DOHH2 (cell line): Measurements from ENCODE around the gene SLC39A5.

ENCODE experiments used
- H3F3A ChIP-seq: fragments of 200-600 bp; sonication (generic), shearing (Covaris generic); 2 replicates; pipeline ENCODE4 v1.6.0; 2016; ENCODE audit warnings: antibody characterized with exemption, mild to moderate bottlenecking; ENCODE audit not compliant: control insufficient read depth, insufficient read depth
- H3K27ac ChIP-seq: fragments of 200-600 bp; sonication (generic); 2 replicates; pipeline ENCODE4 v1.5.1; 2014; ENCODE audit warnings: low read depth, mild to moderate bottlenecking, low read length, moderate library complexity
- H3K27me3 ChIP-seq: fragments of 200-600 bp; sonication (generic); 2 replicates; pipeline ENCODE4 v1.6.1; 2014; ENCODE audit warnings: mild to moderate bottlenecking, low read length, mixed read lengths; ENCODE audit not compliant: control insufficient read depth
- H3K36me3 ChIP-seq: fragments of 200-600 bp; sonication (generic); 2 replicates; pipeline ENCODE4 v1.6.1; 2014; ENCODE audit warnings: mild to moderate bottlenecking, low read length, moderate library complexity, mixed read lengths; ENCODE audit not compliant: control insufficient read depth
- H3K4me1 ChIP-seq: fragments of 200-600 bp; sonication (generic); 2 replicates; pipeline ENCODE4 v1.6.1; 2014; ENCODE audit warnings: mild to moderate bottlenecking, low read length, mixed read lengths; ENCODE audit not compliant: control insufficient read depth
- H3K4me2 ChIP-seq: fragments of 200-600 bp; sonication (generic); 2 replicates; pipeline ENCODE4 v1.6.0; 2014; ENCODE audit warnings: mild to moderate bottlenecking, low read length, moderate library complexity
- H3K4me3 ChIP-seq: fragments of 200-600 bp; sonication (generic); 2 replicates; pipeline ENCODE4 v1.5.1; 2014; ENCODE audit warnings: mild to moderate bottlenecking, low read length, mixed read lengths
- H3K79me2 ChIP-seq: fragments of 200-600 bp; sonication (generic); 2 replicates; pipeline ENCODE4 v1.6.1; 2014; ENCODE audit warnings: mild to moderate bottlenecking, low read length, mixed read lengths; ENCODE audit not compliant: control insufficient read depth
- H3K9me2 ChIP-seq: fragments of 200-600 bp; sonication (generic); replicated peaks from 2 replicates; pipeline ENCODE4 v1.6.1; 2014; ENCODE audit warnings: mild to moderate bottlenecking, low read length, mixed read lengths; ENCODE audit not compliant: control insufficient read depth
- H3K9me3 ChIP-seq: fragments of 200-600 bp; sonication (generic); 2 replicates; pipeline ENCODE4 v1.6.1; 2014; ENCODE audit warnings: antibody characterized with exemption, low read length, mixed read lengths; ENCODE audit not compliant: control insufficient read depth, insufficient read depth
- H4K20me1 ChIP-seq: fragments of 200-600 bp; sonication (generic); 2 replicates; pipeline ENCODE4 v1.6.0; 2014; ENCODE audit warnings: low read depth, mild to moderate bottlenecking, antibody characterized with exemption, low read length, moderate library complexity; ENCODE audit not compliant: control insufficient read depth, insufficient read depth
- CTCF ChIP-seq: fragments of 200-600 bp; sonication (generic); IDR thresholded peaks from one replicate; pipeline ENCODE4 v1.5.1; 2014; ENCODE audit warnings: antibody characterized with exemption, mild to moderate bottlenecking, low read depth, low read length; ENCODE audit not compliant: poor library complexity, severe bottlenecking
- EZH2phosphoT487 ChIP-seq: fragments of 200-600 bp; sonication (generic); IDR thresholded peaks from 2 replicates; pipeline ENCODE4 v1.6.1; 2017; ENCODE audit warnings: borderline replicate concordance, mild to moderate bottlenecking, antibody characterized with exemption, low read length, moderate library complexity, mixed read lengths

Gene SLC39A5

GRCh38 chr12:56208006-56208405 is 21.8 kb upstream of the SLC39A5 start:
- Histone ChIP-seq H3K4me1 (peaks cover 38% of the 10 kb centered on the region), H3K79me2 (no peaks in the 10 kb centered on the region), H4K20me1 (no peaks in the 10 kb centered on the region), H3K27me3 (no peaks in the 10 kb centered on the region), H3K36me3 (peaks cover 68% of the 10 kb centered on the region), H3F3A (peaks cover 8% of the 10 kb centered on the region; the same call in 1 of the 2 replicates), H3K4me3 (no peak overlapping the region), H3K9me2 (no peaks in the 10 kb centered on the region), H3K27ac (peak overlapping the region; percentile 40), H3K9me3 (no peaks in the 10 kb centered on the region), H3K4me2 (peak overlapping the region; percentile 38)
- TF ChIP-seq EZH2phosphoT487, result no peak
- TF ChIP-seq CTCF, result no peak

GRCh38 chr12:56212361-56212760 is 17.5 kb upstream of the SLC39A5 start:
- no peaks in the 10 kb centered on the region for H3K27me3 ChIP-seq
- no peaks in the 10 kb centered on the region for H3K9me3 ChIP-seq
- no peak overlapping the region for H3K27ac ChIP-seq
- peaks cover 28% of the 10 kb centered on the region for H3K4me1 ChIP-seq
- H3K4me2 ChIP-seq, result no peak overlapping the region
- no peaks in the 10 kb centered on the region for H4K20me1 ChIP-seq
- TF ChIP-seq CTCF, result no peak
- no peak for TF ChIP-seq EZH2phosphoT487
- H3K9me2 ChIP-seq, result no peaks in the 10 kb centered on the region
- H3F3A ChIP-seq, result peaks cover 5% of the 10 kb centered on the region; the same call in 1 of the 2 replicates
- H3K36me3 ChIP-seq, result peaks cover 66% of the 10 kb centered on the region
- H3K79me2 ChIP-seq, result peaks cover 5% of the 10 kb centered on the region
- no peak overlapping the region for H3K4me3 ChIP-seq

- Histone ChIP-seq H3K4me3 (no peak overlapping the region), H3F3A (no peaks in the 10 kb centered on the region), H3K4me1 (peaks cover 15% of the 10 kb centered on the region), H3K4me2 (no peak overlapping the region), H4K20me1 (no peaks in the 10 kb centered on the region), H3K79me2 (peaks cover 10% of the 10 kb centered on the region), H3K27ac (no peak overlapping the region), H3K9me3 (no peaks in the 10 kb centered on the region), H3K27me3 (no peaks in the 10 kb centered on the region), H3K36me3 (peaks cover 58% of the 10 kb centered on the region), H3K9me2 (no peaks in the 10 kb centered on the region)
- TF ChIP-seq EZH2phosphoT487 (no peak), CTCF (no peak)
Observed at GRCh38 chr12:56213878-56214277, 16.0 kb upstream of the SLC39A5 start.

GRCh38 chr12:56216461-56216860 is 13.4 kb upstream of the SLC39A5 start:
- Histone ChIP-seq H4K20me1 (no peaks in the 10 kb centered on the region), H3K9me3 (no peaks in the 10 kb centered on the region), H3K4me3 (no peak overlapping the region), H3K27me3 (no peaks in the 10 kb centered on the region), H3F3A (peaks cover 5% of the 10 kb centered on the region), H3K79me2 (peaks cover 33% of the 10 kb centered on the region), H3K4me1 (peaks cover 12% of the 10 kb centered on the region), H3K4me2 (no peak overlapping the region), H3K27ac (no peak overlapping the region), H3K36me3 (peaks cover 43% of the 10 kb centered on the region), H3K9me2 (no peaks in the 10 kb centered on the region)
- TF ChIP-seq CTCF (no peak), EZH2phosphoT487 (no peak)
